CMK (cell line): ENCODE data around the gene PDE4D.
"Not testable (repeated sequence)": the region's sequence is repeated elsewhere in the genome, so short reads cannot be mapped to it uniquely, and the experiment has no call there.

Source experiments
- DNase-seq: peaks from one replicate; pipeline ENCODE4 v3.0.0-alpha.2; 2010; ENCODE audit warnings: low read depth

Gene PDE4D

GRCh38 chr5:59001716-59002115, 891.8 kb downstream of the PDE4D start:
- no peak for DNase-seq

- DNase-seq: no peak
Measured at GRCh38 chr5:59001154-59001553, 892.4 kb downstream of the PDE4D start.

- DNase-seq: no peak
Measured at GRCh38 chr5:59000211-59000610, 893.3 kb downstream of the PDE4D start.

- no peak for DNase-seq
Measured at GRCh38 chr5:58999804-59000203, 893.7 kb downstream of the PDE4D start.

DNA sequence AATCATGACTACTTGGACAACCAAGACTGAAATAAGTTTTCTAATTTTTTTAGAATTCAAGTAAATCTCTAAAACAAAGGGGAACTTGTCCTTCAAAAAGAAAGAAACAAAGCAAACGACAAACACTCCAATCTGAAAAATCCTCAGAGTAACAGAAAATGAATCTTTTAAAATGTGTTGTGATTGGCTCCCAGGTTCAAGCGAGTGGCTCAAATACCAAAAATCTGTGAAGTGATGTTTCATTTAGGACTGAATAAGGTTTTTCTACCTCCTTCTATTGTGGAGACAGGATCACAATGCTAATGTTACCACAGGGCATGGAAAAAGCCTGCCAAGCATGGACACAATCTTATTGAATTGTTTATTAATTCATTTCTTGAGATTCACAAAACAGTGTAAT, 895.0 kb downstream of the PDE4D start:
- no peak for DNase-seq

DNA sequence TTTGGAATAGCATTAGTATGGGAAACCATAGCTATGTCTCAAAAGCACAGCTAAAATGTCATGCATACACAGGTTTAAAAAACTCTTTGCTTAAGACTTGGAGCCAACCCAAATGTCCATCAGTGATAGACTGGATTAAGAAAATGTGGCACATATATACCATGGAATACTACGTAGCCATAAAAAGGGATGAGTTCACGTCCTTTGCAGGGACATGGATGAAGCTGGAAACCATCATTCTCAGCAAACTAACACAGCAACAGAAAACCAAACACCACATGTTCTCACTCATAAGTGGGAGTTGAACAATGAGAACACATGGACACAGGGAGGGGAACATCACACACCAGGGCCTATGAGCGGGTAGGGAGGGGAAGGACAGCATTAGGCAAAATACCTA, 897.7 kb downstream of the PDE4D start:
- DNase-seq: not testable (repeated sequence)

- DNase-seq: no peak
Measured at GRCh38 chr5:58993461-58993860, 900.1 kb downstream of the PDE4D start.

DNA sequence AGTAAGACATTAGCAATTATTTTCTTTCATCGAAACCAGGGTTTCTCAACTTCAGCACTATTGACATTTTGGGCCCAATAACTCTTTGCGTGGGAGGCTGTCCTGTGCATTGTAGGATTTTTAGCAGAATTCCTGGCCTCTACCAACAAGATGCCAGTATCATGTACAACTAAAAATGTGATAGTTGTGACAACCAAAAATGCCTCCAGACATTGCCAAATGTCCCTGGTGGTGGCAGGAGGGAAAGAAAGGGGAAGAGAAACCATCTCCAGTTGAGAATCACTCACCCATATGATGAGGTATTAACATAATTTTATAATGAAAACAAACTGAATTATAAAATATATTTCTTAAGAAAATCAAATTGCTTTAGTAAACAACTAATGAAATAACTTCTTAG, 904.6 kb downstream of the PDE4D start:
- DNase-seq: no peak

GRCh38 chr5:58987193-58987592, 906.3 kb downstream of the PDE4D start:
- no peak for DNase-seq

DNA sequence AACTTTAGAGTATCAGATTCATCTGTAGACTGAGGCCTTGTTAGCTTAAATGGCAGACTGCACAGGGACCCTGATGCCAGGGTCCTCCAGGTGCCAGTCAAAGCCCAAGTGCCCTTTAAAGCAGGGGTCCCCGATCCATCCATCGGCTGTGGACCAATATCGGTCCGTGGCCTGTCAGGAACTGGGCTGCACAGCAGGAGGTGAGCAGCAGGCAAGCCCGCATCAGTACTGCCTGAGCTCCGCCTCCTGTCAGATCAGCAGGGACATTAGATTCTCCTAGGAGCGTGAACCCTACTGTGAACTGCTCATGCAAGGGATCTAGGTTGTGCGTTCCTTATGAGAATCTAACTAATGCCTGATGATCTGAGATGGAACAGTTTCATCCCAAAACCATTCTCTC, 907.2 kb downstream of the PDE4D start:
- DNase-seq: no peak

DNA sequence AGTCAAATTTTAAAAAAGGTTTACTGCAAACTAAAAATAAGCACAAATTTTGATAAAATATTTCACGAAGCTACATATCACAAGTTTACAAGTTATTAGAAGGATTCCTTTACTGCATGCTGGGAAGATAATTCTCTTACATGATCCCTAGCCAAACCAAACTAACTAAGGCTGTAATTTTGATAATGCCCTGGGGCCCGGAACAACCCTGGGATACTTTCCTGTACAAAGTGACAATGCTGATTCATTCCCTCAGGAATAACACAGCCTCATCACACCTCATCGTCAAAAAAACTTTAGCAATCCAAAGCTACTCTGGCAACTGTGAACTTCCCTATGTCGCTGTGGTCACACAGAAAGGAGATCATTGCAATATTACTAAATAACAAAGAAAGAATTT, 907.8 kb downstream of the PDE4D start:
- no peak for DNase-seq

DNA sequence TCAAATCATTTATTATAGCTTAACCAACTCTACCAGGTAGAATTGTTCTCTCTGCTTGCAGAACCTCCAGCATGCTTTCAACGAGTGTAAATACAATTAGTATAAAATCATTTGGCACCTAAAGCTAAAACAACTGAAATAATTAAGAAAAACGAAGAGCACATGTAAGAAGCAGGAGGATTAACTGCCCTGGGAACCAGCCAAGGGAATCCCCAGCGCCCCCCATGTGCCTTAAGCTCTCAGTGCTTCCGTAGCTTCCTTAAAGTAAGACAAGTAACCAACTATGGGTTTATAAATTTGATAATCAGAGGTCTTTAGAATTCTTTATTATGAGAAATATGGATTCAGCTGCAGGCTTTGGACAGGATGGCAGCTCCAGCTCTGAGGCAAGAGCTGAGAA, 908.2 kb downstream of the PDE4D start:
- no peak for DNase-seq

DNA sequence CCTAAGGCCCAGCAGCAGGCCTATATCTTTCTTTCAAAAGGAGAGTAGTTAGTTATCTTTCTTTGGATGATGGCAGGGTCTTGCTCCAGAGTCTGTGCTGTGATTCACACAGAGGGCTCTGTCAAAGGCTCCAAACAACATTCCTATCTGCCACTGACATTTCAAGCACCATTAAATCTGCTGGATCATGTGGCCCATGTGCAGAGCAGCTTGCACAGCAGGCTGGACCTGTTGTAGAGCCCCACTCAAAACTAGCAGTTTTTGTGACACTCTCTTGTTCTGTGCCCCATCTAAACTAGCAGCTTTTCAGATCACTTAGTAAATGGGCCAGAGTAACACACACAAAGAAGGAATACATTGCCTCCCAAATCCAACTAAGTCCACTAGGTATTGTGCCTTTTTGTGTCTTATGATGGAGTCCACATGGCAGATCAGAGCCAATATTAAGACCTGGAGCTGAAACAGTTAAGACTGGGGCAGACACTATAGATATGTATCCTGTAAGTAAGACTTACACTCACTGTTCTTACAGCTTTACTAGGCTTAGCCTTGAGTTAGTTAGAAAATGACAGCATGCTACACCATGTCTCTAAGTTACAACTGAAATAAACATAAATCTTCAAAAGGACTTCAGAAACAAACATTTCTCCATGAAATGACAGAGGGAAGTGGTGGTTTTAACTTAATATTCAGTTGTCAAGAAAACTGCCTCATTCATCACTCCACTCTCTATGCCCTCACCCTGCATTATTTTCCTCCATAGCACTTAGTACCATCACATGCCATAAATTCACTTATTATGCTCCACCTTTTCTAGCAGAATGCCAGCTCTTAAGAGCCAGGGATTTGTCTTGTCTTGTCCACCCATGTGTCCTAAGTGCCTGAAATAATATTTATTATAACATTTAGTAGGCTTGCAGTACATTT, 909.7 kb downstream of the PDE4D start:
- no peak for DNase-seq

DNA sequence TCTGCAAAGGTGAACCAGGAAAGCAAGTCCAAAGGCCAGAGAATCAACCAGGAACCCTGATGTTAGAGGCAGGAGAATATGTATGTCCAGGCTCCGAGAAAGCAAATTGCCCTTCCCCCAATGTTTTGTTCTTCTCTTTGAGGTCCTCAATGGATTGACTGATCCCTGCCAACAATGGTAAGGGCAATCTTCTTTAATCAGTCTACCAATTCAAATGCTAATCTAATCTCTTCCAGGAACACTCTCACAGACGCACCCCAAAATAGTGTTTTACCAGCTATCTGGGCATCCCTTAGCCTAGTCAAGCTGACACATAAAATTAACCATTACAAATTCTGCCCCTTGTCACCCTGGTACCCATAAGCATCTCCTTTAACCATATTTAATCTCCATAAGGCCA, 912.6 kb downstream of the PDE4D start:
- no peak for DNase-seq

- no peak for DNase-seq
Measured at GRCh38 chr5:58979090-58979489, 914.4 kb downstream of the PDE4D start.

- no peak for DNase-seq
Measured at GRCh38 chr5:58974601-58975000, 918.9 kb downstream of the PDE4D start.

GRCh38 chr5:58974083-58974482, 919.4 kb downstream of the PDE4D start:
- DNase-seq: no peak

GRCh38 chr5:58972301-58972700, 921.2 kb downstream of the PDE4D start:
- no peak for DNase-seq

DNA sequence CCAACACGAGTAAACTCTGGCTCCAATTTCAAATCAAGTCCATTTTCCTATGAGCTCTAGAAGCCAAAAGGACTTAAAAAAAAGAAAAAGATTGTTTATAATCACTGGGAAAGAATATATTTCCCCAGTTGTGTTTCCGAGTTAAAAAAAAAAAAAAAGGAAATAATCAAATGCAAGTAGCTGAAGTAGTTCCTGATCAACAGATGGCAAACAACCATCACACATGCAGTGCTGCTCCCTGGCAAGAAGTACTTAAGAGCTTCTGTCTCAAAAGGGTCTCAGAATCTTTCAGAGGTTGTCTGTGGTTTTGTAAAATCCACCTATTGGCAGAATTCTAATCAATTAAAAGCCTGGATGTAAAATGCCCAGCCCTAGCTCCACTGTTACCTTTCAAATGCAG, 922.8 kb downstream of the PDE4D start:
- DNase-seq: no peak

DNA sequence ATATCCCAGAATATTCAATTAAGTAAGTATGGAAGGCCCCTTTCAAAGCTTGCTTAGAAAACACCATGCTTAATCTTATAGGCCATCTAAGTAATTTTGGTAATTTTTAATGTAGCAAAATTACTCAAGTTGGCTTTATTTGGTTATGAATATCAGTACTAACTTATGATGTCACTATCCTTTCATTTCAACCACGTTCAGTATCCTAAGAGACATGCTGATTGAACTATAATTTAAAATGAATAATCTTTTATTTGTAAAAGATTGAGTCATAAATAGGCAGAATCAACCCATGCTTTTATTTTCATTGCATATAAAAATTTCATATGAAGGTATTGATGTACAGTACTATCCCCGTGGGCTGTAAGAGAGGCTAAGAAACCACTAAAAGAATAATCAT, 923.7 kb downstream of the PDE4D start:
- DNase-seq: no peak

GRCh38 chr5:58969253-58969652, 924.3 kb downstream of the PDE4D start:
- DNase-seq: no peak

DNA sequence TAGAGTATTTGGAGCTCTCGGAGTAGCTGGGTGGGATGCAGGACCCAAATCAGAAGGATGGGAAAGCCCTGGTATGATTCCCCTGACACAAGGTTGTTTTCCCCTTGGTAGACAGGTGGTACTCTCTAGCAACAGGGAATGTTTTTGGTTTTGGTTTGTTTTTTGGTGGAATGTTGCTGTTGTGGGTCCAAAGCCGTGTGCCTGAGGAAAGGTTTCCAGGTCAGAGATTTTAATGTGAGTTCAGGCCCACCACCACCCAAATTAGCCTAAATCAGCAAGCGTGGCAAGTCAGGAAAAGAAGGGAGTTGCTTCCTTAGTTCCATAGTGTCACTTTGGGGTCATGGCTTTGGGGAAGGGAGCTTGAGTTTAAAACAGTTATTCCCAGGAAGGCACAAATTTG, 925.2 kb downstream of the PDE4D start:
- DNase-seq: no peak

GRCh38 chr5:58967597-58968281, 925.8 kb downstream of the PDE4D start:
- no peak for DNase-seq
